MM.1S (cell line): ENCODE measurements around the gene MAS1L.

Source experiments
- EZH2 ChIP-seq: fragments of 300-600 bp; sonication (generic); optimal IDR thresholded peaks from 2 replicates; pipeline ENCODE3; 2017; ENCODE audit warnings: low read depth, mild to moderate bottlenecking, antibody characterized with exemption, low read length, mixed read lengths
- EZH2phosphoT487 ChIP-seq: fragments of 300-600 bp; sonication (generic); IDR thresholded peaks from 2 replicates; pipeline ENCODE4 v1.6.1; 2018; ENCODE audit warnings: antibody characterized with exemption, low read length
- TF ChIP-seq, protein P1 (sequence below): fragments of 300-600 bp; sonication (generic); IDR thresholded peaks from 2 replicates; pipeline ENCODE4 v1.5.1; 2016; ENCODE audit warnings: antibody characterized with exemption, low read length, mixed read lengths

DNA sequence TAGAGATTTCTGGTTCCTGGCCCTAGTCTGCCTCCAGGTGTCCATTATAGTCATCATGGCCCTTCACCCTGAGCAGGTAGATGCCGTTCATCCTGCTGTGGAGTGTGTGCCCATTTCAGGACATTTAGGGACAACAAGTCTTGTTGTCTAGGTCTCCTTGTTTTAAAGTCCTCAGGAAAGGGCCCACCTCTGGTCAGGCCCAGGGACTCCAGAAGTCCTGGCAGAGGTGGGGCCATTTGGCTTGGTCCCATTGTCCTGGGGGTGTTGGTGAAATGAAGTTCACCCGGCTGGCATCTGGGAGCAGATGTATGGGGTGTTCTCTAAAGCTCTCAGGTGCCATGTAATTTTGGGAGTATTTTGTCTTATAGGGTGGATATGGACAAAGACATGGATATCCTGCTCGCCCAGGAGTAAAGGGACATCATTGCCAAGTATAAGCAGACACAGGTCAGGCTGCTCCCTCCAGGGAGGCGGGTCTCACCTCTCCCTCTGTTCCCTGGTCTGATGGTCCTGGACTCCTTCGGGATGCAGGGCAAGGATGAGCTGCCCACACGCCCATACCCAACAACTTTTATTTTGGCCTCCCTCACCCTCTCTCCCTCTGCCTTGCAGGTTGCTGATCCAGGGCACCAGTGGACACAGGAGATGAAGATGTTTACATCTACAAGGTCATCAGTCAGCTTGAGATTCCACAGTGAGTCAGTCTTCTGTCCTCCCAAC is 31.7 kb upstream of the MAS1L start:
- TF ChIP-seq EZH2 = no peak
- TF ChIP-seq, protein P1, sequence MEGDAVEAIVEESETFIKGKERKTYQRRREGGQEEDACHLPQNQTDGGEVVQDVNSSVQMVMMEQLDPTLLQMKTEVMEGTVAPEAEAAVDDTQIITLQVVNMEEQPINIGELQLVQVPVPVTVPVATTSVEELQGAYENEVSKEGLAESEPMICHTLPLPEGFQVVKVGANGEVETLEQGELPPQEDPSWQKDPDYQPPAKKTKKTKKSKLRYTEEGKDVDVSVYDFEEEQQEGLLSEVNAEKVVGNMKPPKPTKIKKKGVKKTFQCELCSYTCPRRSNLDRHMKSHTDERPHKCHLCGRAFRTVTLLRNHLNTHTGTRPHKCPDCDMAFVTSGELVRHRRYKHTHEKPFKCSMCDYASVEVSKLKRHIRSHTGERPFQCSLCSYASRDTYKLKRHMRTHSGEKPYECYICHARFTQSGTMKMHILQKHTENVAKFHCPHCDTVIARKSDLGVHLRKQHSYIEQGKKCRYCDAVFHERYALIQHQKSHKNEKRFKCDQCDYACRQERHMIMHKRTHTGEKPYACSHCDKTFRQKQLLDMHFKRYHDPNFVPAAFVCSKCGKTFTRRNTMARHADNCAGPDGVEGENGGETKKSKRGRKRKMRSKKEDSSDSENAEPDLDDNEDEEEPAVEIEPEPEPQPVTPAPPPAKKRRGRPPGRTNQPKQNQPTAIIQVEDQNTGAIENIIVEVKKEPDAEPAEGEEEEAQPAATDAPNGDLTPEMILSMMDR = no peak
- no peak for TF ChIP-seq EZH2phosphoT487
